HUES48 (cell line): ENCODE measurements around the gene SRGAP2B.
"Not testable (repeated sequence)": the region's sequence is repeated elsewhere in the genome, so short reads cannot be mapped to it uniquely, and the experiment has no call there.

Source experiments
- H3K27ac ChIP-seq: one replicate; pipeline ENCODE4 v1.7.0; 2013; ENCODE audit warnings: low read depth, low read length, inconsistent platforms
- H3K27me3 ChIP-seq: 2 replicates; pipeline ENCODE4 v1.6.1; 2013; ENCODE audit warnings: mild to moderate bottlenecking, low read length; ENCODE audit not compliant: control insufficient read depth, insufficient read depth
- H3K36me3 ChIP-seq: 2 replicates; pipeline ENCODE4 v1.6.1; 2013; ENCODE audit warnings: low read length; ENCODE audit not compliant: control insufficient read depth, insufficient read depth
- H3K4me1 ChIP-seq: 2 replicates; pipeline ENCODE4 v1.6.1; 2013; ENCODE audit warnings: mild to moderate bottlenecking, low read length; ENCODE audit not compliant: control insufficient read depth, insufficient read depth
- H3K4me3 ChIP-seq: 2 replicates; pipeline ENCODE4 v1.5.1; 2013; ENCODE audit warnings: mild to moderate bottlenecking, low read depth, low read length
- H3K9ac ChIP-seq: 2 replicates; pipeline ENCODE4 v1.6.1; 2013; ENCODE audit warnings: mild to moderate bottlenecking, low read depth, low read length, moderate library complexity
- H3K9me3 ChIP-seq: 2 replicates; pipeline ENCODE4 v1.6.1; 2013; ENCODE audit warnings: low read length; ENCODE audit not compliant: control insufficient read depth, insufficient read depth

The SRGAP2B gene

GRCh38 chr1:145095284-145096057 is at the start of gene SRGAP2B, which contains the start of gene FAM72D:
Gene SRGAP2B (minus strand): TSS chr1:145095328. CDS start chr1:145092901, 2,427 bp downstream.
Gene FAM72D (plus strand): TSS chr1:145095974. CDS start chr1:145096848, 874 bp downstream.
- H3K27ac ChIP-seq, H3K9ac ChIP-seq, H3K36me3 ChIP-seq, H3K4me1 ChIP-seq, H3K9me3 ChIP-seq, H3K27me3 ChIP-seq: not testable (repeated sequence)
- peak within 1 kb of the TSS; percentile 54; the same call in 1 of the 2 replicates for H3K4me3 ChIP-seq

DNA sequence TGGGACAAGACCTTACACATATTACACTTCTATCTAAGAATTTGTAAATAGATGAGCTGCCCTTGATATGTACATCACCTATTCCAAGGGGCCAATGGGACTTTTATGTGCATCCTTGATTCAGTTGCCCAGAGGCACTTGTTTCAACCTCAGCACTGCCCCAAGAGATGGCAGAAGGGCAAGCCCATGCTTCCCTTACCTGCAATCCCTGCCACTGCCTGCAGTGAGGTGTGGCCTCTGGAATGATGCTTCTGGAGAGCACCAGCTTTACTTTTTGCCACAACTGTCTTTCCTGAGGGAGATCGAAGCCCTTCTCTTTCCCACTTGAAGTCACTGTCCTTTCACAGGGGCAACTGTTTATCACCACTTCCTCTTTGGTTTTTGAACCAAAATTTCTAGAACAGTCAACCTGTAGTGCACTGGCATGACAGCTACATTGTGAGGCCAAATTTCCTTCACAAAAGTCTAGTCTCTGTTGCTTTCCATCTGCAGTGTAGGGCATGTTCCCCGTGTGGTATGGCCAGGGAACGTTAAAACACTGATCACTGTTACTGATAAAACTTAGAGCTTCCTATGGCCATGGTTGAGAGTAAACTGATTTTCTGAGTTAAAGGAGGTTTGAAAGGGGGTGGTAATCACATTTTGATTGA is 49.3 kb upstream of the SRGAP2B start:
- H3K36me3 ChIP-seq, H3K4me3 ChIP-seq, H3K27me3 ChIP-seq, H3K4me1 ChIP-seq, H3K27ac ChIP-seq, H3K9me3 ChIP-seq, H3K9ac ChIP-seq: not testable (repeated sequence)

GRCh38 chr1:145140549-145140948 is 45.4 kb upstream of the SRGAP2B start:
- H3K9ac ChIP-seq, H3K4me1 ChIP-seq, H3K9me3 ChIP-seq, H3K36me3 ChIP-seq, H3K27me3 ChIP-seq, H3K4me3 ChIP-seq, H3K27ac ChIP-seq: not testable (repeated sequence)

DNA sequence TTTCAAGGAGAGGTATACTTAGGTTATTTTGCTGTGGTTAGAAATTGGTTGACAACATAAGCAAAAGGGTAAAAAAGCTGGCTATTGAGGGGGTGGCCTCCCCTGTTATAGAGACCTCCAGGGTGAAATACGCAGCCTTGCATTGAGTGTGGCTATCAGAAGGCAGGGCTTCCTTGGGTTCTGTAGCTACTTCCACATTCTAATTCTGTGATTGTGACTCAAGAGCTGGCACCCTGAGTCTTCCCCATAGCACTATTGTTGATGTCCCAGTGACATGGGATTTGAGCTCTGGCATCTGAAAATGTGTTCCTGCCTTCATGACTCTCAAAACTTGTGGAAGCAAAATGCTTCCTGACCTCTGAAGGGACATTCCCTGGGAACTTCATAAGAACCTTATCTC is 39.3 kb upstream of the SRGAP2B start:
- not testable (repeated sequence) for H3K27me3 ChIP-seq, H3K9ac ChIP-seq, H3K4me3 ChIP-seq, H3K36me3 ChIP-seq, H3K4me1 ChIP-seq, H3K27ac ChIP-seq, H3K9me3 ChIP-seq

- not testable (repeated sequence) for H3K4me3 ChIP-seq, H3K4me1 ChIP-seq, H3K27ac ChIP-seq
These were observed 33.8 kb upstream of the SRGAP2B start for GRCh38 chr1:145128697-145129469.

GRCh38 chr1:145127144-145127543 is 32.0 kb upstream of the SRGAP2B start:
- H3K9me3 ChIP-seq, H3K27ac ChIP-seq, H3K36me3 ChIP-seq, H3K27me3 ChIP-seq, H3K4me3 ChIP-seq, H3K9ac ChIP-seq, H3K4me1 ChIP-seq: not testable (repeated sequence)

More at GRCh38 chr1:145128697-145129469, 33.8 kb upstream of the SRGAP2B start:
- H3K27me3 ChIP-seq, H3K9me3 ChIP-seq, H3K9ac ChIP-seq, H3K36me3 ChIP-seq: not testable (repeated sequence)

DNA sequence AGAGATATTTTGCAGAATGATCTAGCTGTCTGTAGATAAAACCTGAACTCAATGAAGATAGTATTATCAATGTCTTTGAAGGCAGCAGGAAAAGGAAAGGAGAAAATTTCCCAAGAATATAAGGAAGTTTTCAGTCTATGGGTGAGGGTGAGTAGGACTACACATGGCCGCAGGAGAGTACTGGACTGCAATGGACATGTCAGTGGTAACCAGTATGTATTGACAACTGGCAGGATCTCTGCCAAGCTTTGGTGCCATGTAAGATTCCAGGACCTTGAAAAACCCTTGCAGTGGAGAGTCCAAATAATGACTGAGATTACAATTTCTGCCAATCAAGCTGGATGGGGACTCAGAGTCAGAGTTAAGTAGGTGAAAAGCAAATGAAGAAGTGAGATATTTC is 30.0 kb upstream of the SRGAP2B start:
- not testable (repeated sequence) for H3K4me3 ChIP-seq, H3K27me3 ChIP-seq, H3K36me3 ChIP-seq, H3K9ac ChIP-seq, H3K4me1 ChIP-seq, H3K27ac ChIP-seq, H3K9me3 ChIP-seq

DNA sequence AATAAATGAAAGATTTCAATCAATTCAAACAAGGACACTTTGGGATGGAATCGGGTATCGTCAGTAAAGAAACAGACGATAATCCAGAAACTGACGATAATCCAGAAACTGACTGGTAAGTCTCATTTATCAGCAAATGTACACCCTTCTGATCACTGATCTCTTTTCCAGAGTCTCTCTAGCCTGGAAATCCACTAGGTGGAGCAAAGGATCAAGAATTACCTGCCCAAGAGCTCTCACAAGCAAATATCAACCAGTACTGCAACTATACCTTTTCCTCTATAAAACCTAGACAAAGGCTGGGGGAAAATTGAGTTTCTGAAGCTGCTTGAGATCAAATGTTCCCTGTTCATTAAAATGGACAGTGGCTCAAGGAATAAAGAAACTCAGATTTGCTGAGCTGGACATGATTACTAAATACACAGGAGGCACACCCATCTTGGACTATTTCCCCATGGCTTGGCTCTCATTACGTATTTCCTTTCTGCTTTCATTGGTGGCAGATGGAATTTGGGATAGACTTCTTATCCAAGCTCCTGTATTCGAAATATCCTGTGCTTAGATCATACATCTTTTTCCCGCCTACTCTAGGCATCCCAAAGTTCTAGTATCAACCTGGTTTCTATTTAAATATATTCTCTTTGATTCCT is 29.0 kb upstream of the SRGAP2B start:
- not testable (repeated sequence) for H3K27ac ChIP-seq, H3K27me3 ChIP-seq, H3K9me3 ChIP-seq, H3K9ac ChIP-seq, H3K4me3 ChIP-seq, H3K4me1 ChIP-seq, H3K36me3 ChIP-seq

DNA sequence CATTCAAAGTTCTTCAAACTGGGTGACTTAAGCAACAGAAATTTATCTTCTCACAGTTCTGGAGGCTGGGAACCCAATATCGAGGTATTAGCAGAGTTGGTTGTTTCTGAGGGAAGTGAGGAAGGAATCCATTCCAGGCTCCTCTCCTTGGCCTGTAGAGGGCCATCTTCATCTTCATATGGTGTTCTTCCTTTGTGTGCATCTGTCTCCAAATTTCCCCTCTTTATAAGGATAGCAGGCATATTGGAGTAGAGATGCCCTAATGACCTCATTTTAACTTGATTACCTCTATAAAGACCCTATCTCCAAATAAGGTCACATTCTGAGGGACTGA is 27.9 kb upstream of the SRGAP2B start:
- H3K9ac ChIP-seq, H3K36me3 ChIP-seq, H3K4me3 ChIP-seq, H3K4me1 ChIP-seq, H3K27ac ChIP-seq, H3K9me3 ChIP-seq, H3K27me3 ChIP-seq: not testable (repeated sequence)

DNA sequence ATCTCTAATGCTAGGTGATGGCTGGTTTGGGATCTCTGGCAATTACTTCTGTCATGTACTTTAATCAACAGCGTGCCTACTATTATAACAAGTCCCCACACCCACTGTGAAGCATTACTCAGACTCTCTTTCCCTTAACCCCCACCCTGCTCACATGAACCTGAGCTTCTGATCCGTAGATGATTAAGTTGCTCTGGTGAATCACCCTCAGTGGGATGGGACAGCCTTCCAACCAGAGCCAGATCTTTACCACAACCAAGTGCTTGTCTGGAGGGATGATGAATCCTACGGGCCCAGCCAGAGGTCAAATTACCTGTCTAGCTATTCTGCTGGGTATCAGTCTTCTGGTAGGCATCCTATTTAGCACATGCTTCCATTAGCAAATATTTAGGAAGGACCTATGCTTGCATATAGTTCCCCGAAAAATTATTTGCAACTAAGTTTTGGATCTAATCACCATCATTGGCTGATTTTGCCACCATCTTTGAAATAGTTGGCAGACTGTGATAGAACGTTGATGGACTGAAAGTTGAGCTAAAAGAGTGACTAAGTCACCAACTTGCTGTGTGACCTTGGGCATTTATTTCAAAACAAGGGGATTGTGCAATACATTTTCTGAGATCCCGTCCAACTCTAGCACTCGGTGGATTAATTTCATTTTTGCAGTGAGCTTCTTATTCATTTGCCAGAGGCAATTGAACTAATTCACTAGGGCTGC is 27.4 kb upstream of the SRGAP2B start:
- not testable (repeated sequence) for H3K27me3 ChIP-seq, H3K9me3 ChIP-seq, H3K36me3 ChIP-seq, H3K4me1 ChIP-seq, H3K4me3 ChIP-seq, H3K9ac ChIP-seq, H3K27ac ChIP-seq
